ENCODE results near the gene SYCP2L.

The SYCP2L gene

DNA sequence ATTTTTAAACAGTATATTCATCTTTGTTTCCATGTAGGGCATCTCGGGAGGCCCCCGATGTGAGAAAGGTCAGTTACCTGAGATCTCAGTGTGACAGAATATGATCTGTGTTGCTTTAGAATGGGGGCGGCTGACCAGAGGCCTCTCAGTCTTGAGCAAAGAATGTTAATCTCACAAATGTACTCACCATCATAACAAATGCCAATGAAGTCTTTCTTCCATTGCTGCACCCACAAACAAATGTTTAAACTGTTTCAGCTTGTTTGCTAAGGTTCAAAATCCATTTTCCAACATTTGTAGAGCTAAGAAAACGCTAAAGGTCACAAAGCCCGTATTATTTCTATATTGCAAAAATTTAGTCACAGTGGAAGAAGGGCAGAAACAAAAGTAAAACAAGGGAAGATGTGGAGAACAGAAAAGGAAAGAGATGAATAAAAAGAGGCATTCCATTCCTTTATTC lies 125.5 kb downstream of the SYCP2L start:
- DNase-seq: no peak
- peaks cover 42% of the 10 kb centered on the region for H3K36me3 ChIP-seq
- H3K4me3 ChIP-seq (ENCODE audit: low read depth, low read length): no peak overlapping the region
- TF ChIP-seq, protein P1, sequence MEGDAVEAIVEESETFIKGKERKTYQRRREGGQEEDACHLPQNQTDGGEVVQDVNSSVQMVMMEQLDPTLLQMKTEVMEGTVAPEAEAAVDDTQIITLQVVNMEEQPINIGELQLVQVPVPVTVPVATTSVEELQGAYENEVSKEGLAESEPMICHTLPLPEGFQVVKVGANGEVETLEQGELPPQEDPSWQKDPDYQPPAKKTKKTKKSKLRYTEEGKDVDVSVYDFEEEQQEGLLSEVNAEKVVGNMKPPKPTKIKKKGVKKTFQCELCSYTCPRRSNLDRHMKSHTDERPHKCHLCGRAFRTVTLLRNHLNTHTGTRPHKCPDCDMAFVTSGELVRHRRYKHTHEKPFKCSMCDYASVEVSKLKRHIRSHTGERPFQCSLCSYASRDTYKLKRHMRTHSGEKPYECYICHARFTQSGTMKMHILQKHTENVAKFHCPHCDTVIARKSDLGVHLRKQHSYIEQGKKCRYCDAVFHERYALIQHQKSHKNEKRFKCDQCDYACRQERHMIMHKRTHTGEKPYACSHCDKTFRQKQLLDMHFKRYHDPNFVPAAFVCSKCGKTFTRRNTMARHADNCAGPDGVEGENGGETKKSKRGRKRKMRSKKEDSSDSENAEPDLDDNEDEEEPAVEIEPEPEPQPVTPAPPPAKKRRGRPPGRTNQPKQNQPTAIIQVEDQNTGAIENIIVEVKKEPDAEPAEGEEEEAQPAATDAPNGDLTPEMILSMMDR (IDR thresholded peaks at IDR 0.05; ENCODE audit: low read depth, low read length): no peak
- H3K27ac ChIP-seq: no peak overlapping the region
- no peaks in the 10 kb centered on the region for H3K27me3 ChIP-seq (ENCODE audit: insufficient read depth, low read depth, severe bottlenecking)
- H3K9me3 ChIP-seq (ENCODE audit: severe bottlenecking): no peaks in the 10 kb centered on the region

DNA sequence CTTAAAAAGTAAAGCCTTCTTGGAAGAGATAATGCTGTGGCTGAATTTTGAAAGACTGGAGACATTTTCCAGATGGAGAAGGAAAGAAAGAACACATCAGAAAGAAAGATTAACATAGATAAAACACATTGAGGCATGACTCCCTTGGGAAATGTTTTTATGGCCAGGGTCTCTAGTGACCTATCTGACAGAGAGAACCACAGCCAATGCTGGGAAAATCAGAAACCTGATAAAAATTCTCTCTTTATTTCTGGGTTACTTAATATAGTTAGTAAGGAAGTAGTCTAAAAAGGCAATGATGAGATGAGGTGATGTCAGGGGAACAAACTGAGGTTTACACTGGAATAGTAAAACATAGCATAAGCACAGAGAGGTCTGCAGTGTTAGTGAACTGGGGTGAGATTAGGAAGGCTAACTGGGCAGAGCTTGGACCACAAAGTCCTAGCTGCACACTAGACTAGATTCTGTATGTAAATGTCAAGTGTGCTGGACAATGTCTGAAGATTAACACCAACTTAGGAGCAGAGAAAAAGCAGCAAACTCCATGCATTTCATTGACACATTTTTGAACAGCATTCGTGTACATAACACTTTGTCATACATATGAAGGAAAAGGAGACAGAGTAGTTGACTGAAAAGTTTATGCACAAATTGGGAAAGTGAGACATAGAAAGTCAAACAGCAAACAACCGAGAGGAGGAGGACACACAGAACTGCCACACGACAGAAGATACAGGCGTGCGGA lies 126.3 kb downstream of the SYCP2L start:
- TF ChIP-seq, protein P1 (IDR thresholded peaks at IDR 0.05; ENCODE audit: low read depth, low read length): no peak
- no peak overlapping the region for H3K4me3 ChIP-seq (ENCODE audit: low read depth, low read length)
- H3K27ac ChIP-seq: no peak overlapping the region
- no peaks in the 10 kb centered on the region for H3K27me3 ChIP-seq (ENCODE audit: insufficient read depth, low read depth, severe bottlenecking)
- H3K9me3 ChIP-seq (ENCODE audit: severe bottlenecking): no peaks in the 10 kb centered on the region
- H3K36me3 ChIP-seq: peaks cover 34% of the 10 kb centered on the region
- DNase-seq: no peak

DNA sequence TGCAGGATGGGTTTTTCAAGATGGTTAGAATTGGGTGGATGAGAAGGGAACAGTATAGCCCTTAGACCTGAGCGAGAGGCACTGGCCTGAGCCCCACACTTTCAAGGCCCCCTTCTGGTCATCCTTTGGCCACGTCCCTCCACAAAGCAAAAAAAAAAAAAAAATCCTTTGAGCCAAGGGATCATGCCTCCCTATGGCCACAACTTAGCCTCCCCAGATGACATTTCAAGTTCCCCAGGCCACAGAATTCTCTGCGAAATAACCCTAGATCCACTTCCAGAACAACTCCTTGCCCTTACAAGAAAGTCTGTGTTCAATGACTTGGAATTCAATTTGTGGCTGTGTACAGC lies 126.8 kb downstream of the SYCP2L start:
- no peaks in the 10 kb centered on the region for H3K9me3 ChIP-seq (ENCODE audit: severe bottlenecking)

DNA sequence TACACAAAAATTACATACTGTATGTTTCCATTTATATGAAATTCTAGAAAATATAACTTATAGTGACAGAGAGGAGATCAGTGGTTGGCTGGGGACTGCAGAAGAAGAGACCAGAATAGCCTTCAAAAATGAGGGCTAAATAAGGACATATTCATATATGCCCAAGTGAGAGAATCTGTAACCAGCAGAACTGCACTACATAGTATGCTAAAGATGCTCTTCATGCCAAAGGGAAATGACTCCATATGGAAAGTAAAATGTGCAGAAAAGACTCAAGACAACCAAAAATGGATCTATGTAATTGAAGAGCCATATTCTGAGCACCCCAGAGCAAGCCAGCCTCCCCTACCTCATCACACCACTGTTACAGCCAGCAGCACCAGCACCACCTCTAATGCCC lies 128.2 kb downstream of the SYCP2L start:
- Histone ChIP-seq H3K9me3 (ENCODE audit: severe bottlenecking) (no peaks in the 10 kb centered on the region), H3K4me3 (ENCODE audit: low read depth, low read length) (no peak overlapping the region), H3K36me3 (peaks cover 15% of the 10 kb centered on the region), H3K27me3 (ENCODE audit: insufficient read depth, low read depth, severe bottlenecking) (no peaks in the 10 kb centered on the region), H3K27ac (no peak overlapping the region)
- DNase-seq: no peak
- TF ChIP-seq, protein P1 (IDR thresholded peaks at IDR 0.05; ENCODE audit: low read depth, low read length): no peak

More for the DNA sequence above, 126.8 kb downstream of the SYCP2L start:
- no peak for DNase-seq
- H3K36me3 ChIP-seq: peaks cover 29% of the 10 kb centered on the region
- H3K27me3 ChIP-seq (ENCODE audit: insufficient read depth, low read depth, severe bottlenecking): no peaks in the 10 kb centered on the region
- no peak overlapping the region for H3K27ac ChIP-seq
- TF ChIP-seq, protein P1 (IDR thresholded peaks at IDR 0.05; ENCODE audit: low read depth, low read length): peak; percentile 24; the same call in 1 of the 2 replicates
- no peak overlapping the region for H3K4me3 ChIP-seq (ENCODE audit: low read depth, low read length)

DNA sequence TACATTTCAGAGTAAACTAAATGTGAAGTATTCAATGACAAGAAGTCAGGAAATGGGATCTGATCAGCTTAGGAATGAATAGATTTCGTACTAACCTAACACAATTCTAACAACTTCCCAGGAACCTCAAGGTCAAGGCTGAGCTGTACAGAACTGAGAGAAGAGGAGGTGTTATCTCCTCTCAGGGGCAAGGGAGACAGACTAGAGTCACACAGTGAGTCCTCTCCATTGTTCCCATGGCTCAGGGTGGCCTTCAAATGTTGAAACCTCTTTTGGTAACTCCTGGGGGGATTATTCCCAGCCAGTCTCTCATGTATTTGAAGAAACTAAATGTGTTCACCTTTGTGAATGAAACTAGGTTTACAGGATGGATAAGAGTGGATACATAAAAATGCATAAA lies 129.6 kb downstream of the SYCP2L start:
- Histone ChIP-seq H3K9me3 (ENCODE audit: severe bottlenecking) (no peaks in the 10 kb centered on the region), H3K4me3 (ENCODE audit: low read depth, low read length) (no peak overlapping the region), H3K27ac (no peak overlapping the region), H3K27me3 (ENCODE audit: insufficient read depth, low read depth, severe bottlenecking) (no peaks in the 10 kb centered on the region), H3K36me3 (peaks cover 11% of the 10 kb centered on the region)
- DNase-seq: no peak
- TF ChIP-seq, protein P1 (IDR thresholded peaks at IDR 0.05; ENCODE audit: low read depth, low read length): no peak

DNA sequence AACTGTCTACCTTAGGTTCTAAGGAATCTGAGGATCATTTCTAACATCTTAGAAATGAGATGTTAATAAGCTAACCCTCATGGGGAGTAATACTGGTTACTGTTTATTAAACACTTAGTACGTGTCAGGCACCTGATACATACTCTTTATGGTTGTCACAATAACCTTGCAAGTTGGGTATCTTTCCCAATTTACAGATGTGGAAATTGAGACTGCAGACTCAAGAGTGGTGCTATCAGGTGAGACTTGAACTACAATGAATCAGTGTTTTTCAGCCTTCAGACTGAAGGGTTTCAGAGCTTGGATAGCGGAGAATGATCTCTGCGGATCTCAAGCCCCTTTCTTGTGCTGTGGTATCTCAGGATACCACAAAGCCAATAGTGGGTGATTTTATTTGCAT lies 130.2 kb downstream of the SYCP2L start:
- Histone ChIP-seq H3K27ac (no peak overlapping the region), H3K36me3 (peaks cover 15% of the 10 kb centered on the region), H3K4me3 (ENCODE audit: low read depth, low read length) (no peak overlapping the region), H3K27me3 (ENCODE audit: insufficient read depth, low read depth, severe bottlenecking) (no peaks in the 10 kb centered on the region), H3K9me3 (ENCODE audit: severe bottlenecking) (no peaks in the 10 kb centered on the region)
- DNase-seq: no peak
- TF ChIP-seq, protein P1 (IDR thresholded peaks at IDR 0.05; ENCODE audit: low read depth, low read length): no peak

Data from WERI-Rb-1 (cell line).